Mammary epithelial cell (primary cell): ENCODE data around the gene DNAH14.

Experiments used
- CTCF ChIP-seq, 2 donors: IDR thresholded peaks in 1 of 2; conservative IDR thresholded peaks in 1 of 2; 2 replicates each; pipeline ENCODE4 v1.5.1; 2011 to 2012; ENCODE audit warnings: inconsistent platforms in 2 of 2, low read length in 2 of 2, mild to moderate bottlenecking in 2 of 2, control low read depth in 1 of 2, low read depth in 1 of 2; ENCODE audit not compliant: insufficient read depth in 1 of 2; ENCODE audit errors: extremely low read depth in 1 of 2
- EZH2 ChIP-seq: IDR thresholded peaks from 2 replicates; pipeline ENCODE4 v1.6.1; 2012; ENCODE audit warnings: low read length, inconsistent platforms, borderline replicate concordance

- no peak for TF ChIP-seq CTCF (conservative IDR thresholded peaks at IDR 0.05 in 1 of 2, IDR thresholded peaks at IDR 0.05 in 1 of 2; ENCODE audit: extremely low read depth in 1 of 2, insufficient read depth in 1 of 2, low read depth in 1 of 2, low read length in 2 of 2)
- no peak for TF ChIP-seq EZH2
These were observed 253.2 kb downstream of the DNAH14 start for GRCh38 chr1:225182716-225183115.
